Measurements from ENCODE around the gene HERPUD1. TPM values are rescaled to one million over a fixed set of nuclear protein-coding genes. Genes with fewer than 3 reads are reported as not detected.

HERPUD1 gene
- total RNA-seq, 1 experiment from 2014 or later: 45.2 TPM

- CTCF ChIA-PET: no interaction called here
- in situ Hi-C loops (cut with HindIII; ENCODE audit: low pct_unique_long_range_greater_than_20kb, low sequenced_read_pairs) (no loop called here), intact Hi-C loops (cut with micrococcal nuclease; ENCODE audit: unreplicated experiment) (loop anchor here (10.0 kb wide), 1 partner anchor 83 kb away; no protein-coding TSS in a partner anchor)
- Histone ChIP-seq H3K27me3 (ENCODE audit: control insufficient read depth, insufficient read depth, low read length) (no peaks in the 10 kb centered on the region), H3K27ac (ENCODE audit: low read length) (no peak overlapping the region), H3K9me3 (ENCODE audit: control insufficient read depth, insufficient read depth, low read depth, low read length) (no peaks in the 10 kb centered on the region), H3K36me3 (ENCODE audit: control insufficient read depth, insufficient read depth, low read length) (no peaks in the 10 kb centered on the region), H3K4me3 (ENCODE audit: low read depth in 2 of 2, low read length in 2 of 2) (no peak overlapping the region), H3K4me1 (ENCODE audit: control insufficient read depth, insufficient read depth, low read length) (no peaks in the 10 kb centered on the region)
- POLR2A ChIA-PET: no interaction called here
- no peak for TF ChIP-seq TCF7L2 (IDR thresholded peaks at IDR 0.05; ENCODE audit: low read depth, low read length)
- TF ChIP-seq POLR2AphosphoS5 (IDR thresholded peaks at IDR 0.05; ENCODE audit: low read depth, low read length): no peak
- TF ChIP-seq REST (IDR thresholded peaks at IDR 0.05; ENCODE audit: insufficient read depth in 1 of 2, low read depth in 2 of 2, low read length in 1 of 2): no peak
- DNase-seq (ENCODE audit: low read depth, low spot score) (no peak), ATAC-seq (no peak)
- BruUV-seq (replicated peaks): no TSS peak
Measured at GRCh38 chr16:56961386-56961785, 29.4 kb downstream of the HERPUD1 start.

- POLR2A ChIA-PET: no interaction called here
- no peaks in the 10 kb centered on the region for H3K27me3 ChIP-seq (ENCODE audit: control insufficient read depth, insufficient read depth, low read length)
- DNase-seq (ENCODE audit: low read depth, low spot score) (no peak), ATAC-seq (no peak)
- H3K27ac ChIP-seq (ENCODE audit: low read length): no peak within 1 kb of the TSS
- TF ChIP-seq REST (IDR thresholded peaks at IDR 0.05; ENCODE audit: insufficient read depth in 1 of 2, low read depth in 2 of 2, low read length in 1 of 2) (no peak), SIN3A (IDR thresholded peaks at IDR 0.05; ENCODE audit: borderline replicate concordance, insufficient read depth, low read depth, low read length) (no peak), TCF7L2 (IDR thresholded peaks at IDR 0.05; ENCODE audit: low read depth, low read length) (no peak), POLR2AphosphoS5 (IDR thresholded peaks at IDR 0.05; ENCODE audit: low read depth, low read length) (no peak), CTCF (IDR thresholded peaks at IDR 0.05) (no peak)
- CTCF ChIA-PET: interaction anchor here (0.5 kb wide), 1 partner anchor 109 kb away, joined by 8 read pairs; no protein-coding TSS in a partner anchor
- intact Hi-C loops (cut with micrococcal nuclease; ENCODE audit: unreplicated experiment) (loop anchor here (10.0 kb wide), 1 partner anchor 83 kb away; no protein-coding TSS in a partner anchor), in situ Hi-C loops (cut with HindIII; ENCODE audit: low pct_unique_long_range_greater_than_20kb, low sequenced_read_pairs) (no loop called here)
- H3K9me3 ChIP-seq (ENCODE audit: control insufficient read depth, insufficient read depth, low read depth, low read length): no peaks in the 10 kb centered on the region
- no peaks in the 10 kb centered on the region for H3K36me3 ChIP-seq (ENCODE audit: control insufficient read depth, insufficient read depth, low read length)
- H3K4me1 ChIP-seq (ENCODE audit: control insufficient read depth, insufficient read depth, low read length): no peaks in the 10 kb centered on the region
- no TSS peak for BruUV-seq (replicated peaks)
- no peak within 1 kb of the TSS for H3K4me3 ChIP-seq (ENCODE audit: low read depth in 2 of 2, low read length in 2 of 2)
Measured at GRCh38 chr16:56961851-56962281, 29.9 kb downstream of the HERPUD1 start, which contains the start of gene CETP. Gene CETP, plus strand, starts transcription at chr16:56961950. Its CDS starts 30 bp downstream, at chr16:56961980.
